Endothelial cell of umbilical vein (primary cell): ENCODE data around the gene RERGL. TPM values are rescaled to one million over a fixed set of nuclear protein-coding genes. Genes with fewer than 3 reads are reported as not detected.

Source experiments
- BruUV-seq: library from RNA; stranded (reverse); fragments of 400-500 nt; replicated peaks from 2 replicates; lab custom pipeline; 2021; lab: Mats Ljungman, UMichigan
- CTCF ChIA-PET: fragments of 300-600, 350-600 bp; sonication (Branson Sonifier 250); formaldehyde crosslinking; loops from one replicate; lab custom pipeline; 2021; ENCODE audit warnings: antibody characterized with exemption, inconsistent platforms; lab: Charles Lee
- POLR2A ChIA-PET: fragments of 300-600, 350-600 bp; sonication (Branson Sonifier 250); formaldehyde crosslinking; loops from one replicate; lab custom pipeline; 2021; ENCODE audit warnings: antibody characterized with exemption, inconsistent platforms; lab: Charles Lee
- DNase-seq: peaks from one replicate; pipeline ENCODE4 v3.0.0-alpha.2; 2011; ENCODE audit warnings: low read depth, low spot score
- FAIRE-seq: peaks from 2 replicates; lab custom pipeline; 2011; peaks lifted over from hg19 to GRCh38; lab: Jason Lieb, UNC
- H2AFZ ChIP-seq: 2 replicates; pipeline ENCODE4 v1.6.0; 2012; ENCODE audit warnings: low read depth, low read length, control low read depth, inconsistent platforms
- H3K27ac ChIP-seq: 2 replicates; pipeline ENCODE4 v1.5.1; 2011; ENCODE audit warnings: low read depth, mild to moderate bottlenecking, control low read depth, low read length, moderate library complexity; ENCODE audit not compliant: insufficient read depth
- H3K27me3 ChIP-seq, 2 experiments: 2 replicates each; pipeline versions ENCODE4 v1.6.0 to v1.6.1; 2011; ENCODE audit warnings: low read length in 2 of 2, mixed read lengths in 1 of 2; ENCODE audit not compliant: control insufficient read depth in 2 of 2, insufficient read depth in 2 of 2
- H3K36me3 ChIP-seq, 2 experiments: 2 replicates in 1 of 2; 3 replicates in 1 of 2; pipeline ENCODE4 v1.5.1; 2011; ENCODE audit warnings: low read length in 2 of 2, mild to moderate bottlenecking in 1 of 2, moderate library complexity in 1 of 2; ENCODE audit not compliant: control insufficient read depth in 2 of 2, insufficient read depth in 2 of 2; ENCODE audit errors: extremely low read depth in 1 of 2
- H3K4me1 ChIP-seq: 3 replicates; pipeline ENCODE4 v1.5.1; 2011; ENCODE audit warnings: mild to moderate bottlenecking, low read length; ENCODE audit not compliant: control insufficient read depth, insufficient read depth; ENCODE audit errors: extremely low read depth
- H3K4me2 ChIP-seq: 2 replicates; pipeline ENCODE4 v1.6.1; 2011; ENCODE audit warnings: low read length, control low read depth, mixed read lengths; ENCODE audit not compliant: insufficient read depth
- H3K4me3 ChIP-seq, 3 experiments: fragments of 200-600 bp in 1 of 3; sonication (generic), shearing (Covaris generic) in 1 of 3; replicated peaks in 1 of 3; 2 replicates each; pipeline ENCODE4 v1.5.1; 2011 to 2016; ENCODE audit warnings: control low read depth in 3 of 3, low read length in 3 of 3, mild to moderate bottlenecking in 2 of 3, inconsistent platforms in 1 of 3, low read depth in 1 of 3, moderate library complexity in 1 of 3; ENCODE audit not compliant: insufficient read depth in 1 of 3
- H3K79me2 ChIP-seq: 2 replicates; pipeline ENCODE4 v1.6.0; 2012; ENCODE audit warnings: low read length, inconsistent platforms; ENCODE audit not compliant: control insufficient read depth, insufficient read depth
- H3K9ac ChIP-seq: replicated peaks from 2 replicates; pipeline ENCODE3; 2011; ENCODE audit warnings: low read length, control low read depth; ENCODE audit not compliant: insufficient read depth; ENCODE audit errors: extremely low read depth
- H3K9me1 ChIP-seq: replicated peaks from 3 replicates; pipeline ENCODE4 v1.6.0; 2011; ENCODE audit warnings: mild to moderate bottlenecking, low read length; ENCODE audit not compliant: control insufficient read depth, insufficient read depth; ENCODE audit errors: extremely low read depth
- H3K9me3 ChIP-seq: replicated peaks from 2 replicates; pipeline ENCODE4 v1.5.1; 2012; ENCODE audit warnings: low read length, inconsistent platforms; ENCODE audit not compliant: control insufficient read depth, insufficient read depth
- H4K20me1 ChIP-seq: replicated peaks from 2 replicates; pipeline ENCODE3; 2011; ENCODE audit warnings: mild to moderate bottlenecking, low read length; ENCODE audit not compliant: control insufficient read depth, insufficient read depth; ENCODE audit errors: extremely low read depth
- EZH2 ChIP-seq: IDR thresholded peaks from 2 replicates; pipeline ENCODE4 v1.6.1; 2012; ENCODE audit warnings: borderline replicate concordance, low read depth, mild to moderate bottlenecking, moderate library complexity, low read length, inconsistent platforms; ENCODE audit not compliant: severe bottlenecking
- FOS ChIP-seq: IDR thresholded peaks from 2 replicates; pipeline ENCODE4 v1.6.1; 2011; ENCODE audit warnings: mild to moderate bottlenecking, low read length, moderate library complexity, borderline replicate concordance; ENCODE audit not compliant: insufficient read depth
- GATA2 ChIP-seq: IDR thresholded peaks from 2 replicates; pipeline ENCODE4 v1.7.0; 2011; ENCODE audit warnings: low read depth, mild to moderate bottlenecking, moderate library complexity, mixed read lengths, low read length; ENCODE audit not compliant: insufficient read length, insufficient read depth
- JUN ChIP-seq: IDR thresholded peaks from 2 replicates; pipeline ENCODE4 v1.6.1; 2011; ENCODE audit warnings: borderline replicate concordance, low read depth; ENCODE audit not compliant: insufficient read length, insufficient read depth
- MAX ChIP-seq: IDR thresholded peaks from 2 replicates; pipeline ENCODE4 v1.6.1; 2011; ENCODE audit not compliant: insufficient read depth, insufficient read length
- MYC ChIP-seq: IDR thresholded peaks from one replicate; pipeline ENCODE4 v1.6.1; 2011; ENCODE audit warnings: mild to moderate bottlenecking, low read depth, low read length
- POLR2A ChIP-seq: IDR thresholded peaks from 2 replicates; pipeline ENCODE4 v1.6.1; 2012; ENCODE audit warnings: low read depth, mild to moderate bottlenecking, control low read depth, low read length
- POLR2AphosphoS5 ChIP-seq: IDR thresholded peaks from 2 replicates; pipeline ENCODE4 v1.6.1; 2012; ENCODE audit warnings: low read depth, mild to moderate bottlenecking, control low read depth, low read length, moderate library complexity; ENCODE audit not compliant: insufficient read depth
- dilution Hi-C: fragments of 300-500 bp; cut with MboI; formaldehyde crosslinking; loops from one replicate; pipeline ENCODE4 v1.15.0; 2019; ENCODE audit warnings: low sequenced_read_pairs; ENCODE audit not compliant: extremely low pct_ligation_motif_present
- intact Hi-C: fragments of 100-400 bp; cut with micrococcal nuclease; formaldehyde crosslinking; loops from one replicate; pipeline ENCODE4 v1.10.0; 2022
- polyA plus RNA-seq, 4 experiments: library from polyadenylated mRNA; depleted of rRNA in 3 of 4; stranded (reverse) in 3 of 4; unstranded in 1 of 4; fragments of >200 nt; gene quantifications; 2 replicates each; pipeline versions ENCODE4 v1.2.1 to v1.2.3, GENCODE V29; 2011 to 2012; ENCODE audit warnings: missing spikeins in 1 of 4
- total RNA-seq: library from RNA; stranded (reverse); gene quantifications from 2 replicates; pipeline ENCODE4 v1.2.3, GENCODE V29; 2021
- TF ChIP-seq, protein P1 (sequence below), 2 donors: IDR thresholded peaks; 1 replicate in 1 of 2; 2 replicates in 1 of 2; pipeline ENCODE4 v1.5.1; 2011; ENCODE audit warnings: low read length in 2 of 2, mild to moderate bottlenecking in 2 of 2, moderate library complexity in 2 of 2, control low read depth in 1 of 2, inconsistent platforms in 1 of 2, low read depth in 1 of 2; ENCODE audit not compliant: insufficient read depth in 1 of 2; ENCODE audit errors: extremely low read depth in 1 of 2

Gene RERGL
- total and polyA plus RNA-seq, 2 donors (not counting 3 experiments of a cell fraction or from before 2014, with no cell fraction given), result not detected

DNA sequence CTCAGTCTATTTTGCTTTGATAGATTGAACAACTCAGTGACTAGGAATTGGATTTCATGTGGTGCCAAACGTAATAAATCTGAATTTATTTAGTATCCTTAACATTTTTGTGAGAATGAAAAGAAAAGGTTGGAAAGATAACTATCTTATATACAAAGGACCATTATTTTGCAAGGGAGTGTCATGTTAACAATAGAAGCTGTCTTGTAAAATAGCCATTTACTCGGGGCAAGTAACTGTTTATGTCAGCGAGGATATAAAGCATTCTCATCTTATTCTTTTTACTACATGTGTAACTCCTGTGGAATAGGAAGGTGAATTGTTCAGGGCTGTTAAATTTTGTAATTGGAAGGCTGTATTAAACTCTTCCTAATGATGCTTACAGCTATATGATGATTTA lies 5.9 kb downstream of the RERGL start:
- dilution Hi-C loops (no loop called here), intact Hi-C loops (no loop called here)
- Histone ChIP-seq H3K9me3 (peaks cover 2% of the 10 kb centered on the region), H3K27ac (no peak overlapping the region), H3K4me1 (no peaks in the 10 kb centered on the region), H3K9me1 (no peaks in the 10 kb centered on the region), H3K27me3 (no peaks in the 10 kb centered on the region), H3K9ac (no peak overlapping the region), H3K36me3 (no peaks in the 10 kb centered on the region), H4K20me1 (no peaks in the 10 kb centered on the region), H3K4me2 (no peak overlapping the region), H2AFZ (no peak overlapping the region), H3K4me3 (no peak overlapping the region), H3K79me2 (no peaks in the 10 kb centered on the region)
- no peak for TF ChIP-seq POLR2AphosphoS5
- TF ChIP-seq MAX, result no peak
- TF ChIP-seq EZH2, result no peak
- TF ChIP-seq, protein P1, sequence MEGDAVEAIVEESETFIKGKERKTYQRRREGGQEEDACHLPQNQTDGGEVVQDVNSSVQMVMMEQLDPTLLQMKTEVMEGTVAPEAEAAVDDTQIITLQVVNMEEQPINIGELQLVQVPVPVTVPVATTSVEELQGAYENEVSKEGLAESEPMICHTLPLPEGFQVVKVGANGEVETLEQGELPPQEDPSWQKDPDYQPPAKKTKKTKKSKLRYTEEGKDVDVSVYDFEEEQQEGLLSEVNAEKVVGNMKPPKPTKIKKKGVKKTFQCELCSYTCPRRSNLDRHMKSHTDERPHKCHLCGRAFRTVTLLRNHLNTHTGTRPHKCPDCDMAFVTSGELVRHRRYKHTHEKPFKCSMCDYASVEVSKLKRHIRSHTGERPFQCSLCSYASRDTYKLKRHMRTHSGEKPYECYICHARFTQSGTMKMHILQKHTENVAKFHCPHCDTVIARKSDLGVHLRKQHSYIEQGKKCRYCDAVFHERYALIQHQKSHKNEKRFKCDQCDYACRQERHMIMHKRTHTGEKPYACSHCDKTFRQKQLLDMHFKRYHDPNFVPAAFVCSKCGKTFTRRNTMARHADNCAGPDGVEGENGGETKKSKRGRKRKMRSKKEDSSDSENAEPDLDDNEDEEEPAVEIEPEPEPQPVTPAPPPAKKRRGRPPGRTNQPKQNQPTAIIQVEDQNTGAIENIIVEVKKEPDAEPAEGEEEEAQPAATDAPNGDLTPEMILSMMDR (IDR thresholded peaks at IDR 0.05; ENCODE audit: extremely low read depth in 1 of 2, insufficient read depth in 1 of 2, low read depth in 1 of 2, low read length in 2 of 2), result no peak
- no peak for TF ChIP-seq JUN
- TF ChIP-seq GATA2, result no peak
- no peak for TF ChIP-seq MYC
- no peak for TF ChIP-seq FOS
- no peak for TF ChIP-seq POLR2A
- BruUV-seq, result no TSS peak
- DNase-seq (no peak), FAIRE-seq (no peak)
- ChIA-PET POLR2A (no interaction called here), CTCF (no interaction called here)
